ENCODE measurements around the gene HOMER1.
"Not testable (repeated sequence)": the region's sequence is repeated elsewhere in the genome, so short reads cannot be mapped to it uniquely, and the experiment has no call there.

HOMER1 gene

GRCh38 chr5:79416499-79416898 is 97.4 kb downstream of the HOMER1 start:
- no peak for DNase-seq (ENCODE audit: low read depth)

DNA sequence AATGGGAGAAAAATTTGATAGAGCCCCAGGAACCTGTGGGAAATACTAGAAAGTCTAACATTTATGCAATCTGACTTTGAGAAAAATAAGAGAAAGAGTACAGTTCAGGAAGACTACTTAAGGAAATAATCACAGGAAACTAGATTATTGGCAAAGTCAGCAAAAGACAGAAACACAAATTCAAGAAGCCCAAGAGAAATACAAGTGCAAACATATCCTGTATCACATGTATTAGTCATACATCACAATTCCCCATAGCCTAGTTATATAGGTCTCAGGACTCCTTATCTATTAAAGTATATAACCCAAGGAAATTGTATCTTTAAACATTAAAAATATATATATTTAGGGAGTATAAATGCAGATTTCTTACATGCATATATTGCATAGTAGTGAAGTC is 100.8 kb downstream of the HOMER1 start:
- no peak for DNase-seq (ENCODE audit: low read depth)

DNA sequence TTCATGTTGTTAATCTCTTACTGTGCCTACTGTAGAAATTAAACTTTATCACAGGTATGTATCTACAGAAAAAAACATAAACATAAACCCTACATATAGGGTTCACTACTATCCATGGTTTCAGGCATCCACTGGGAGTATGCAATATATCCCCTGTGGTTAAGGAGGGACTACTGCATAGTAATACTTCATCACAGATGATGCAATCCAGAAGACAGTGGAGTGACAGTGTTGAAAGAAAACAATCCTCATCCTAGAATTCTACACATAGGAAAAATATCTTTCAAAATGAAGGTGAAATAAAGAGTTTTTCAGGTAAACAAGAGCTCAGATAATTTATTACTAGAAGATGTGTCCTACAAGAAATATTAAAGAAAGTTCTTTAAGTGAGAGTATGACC is 105.9 kb downstream of the HOMER1 start:
- no peak for DNase-seq (ENCODE audit: low read depth)

DNA sequence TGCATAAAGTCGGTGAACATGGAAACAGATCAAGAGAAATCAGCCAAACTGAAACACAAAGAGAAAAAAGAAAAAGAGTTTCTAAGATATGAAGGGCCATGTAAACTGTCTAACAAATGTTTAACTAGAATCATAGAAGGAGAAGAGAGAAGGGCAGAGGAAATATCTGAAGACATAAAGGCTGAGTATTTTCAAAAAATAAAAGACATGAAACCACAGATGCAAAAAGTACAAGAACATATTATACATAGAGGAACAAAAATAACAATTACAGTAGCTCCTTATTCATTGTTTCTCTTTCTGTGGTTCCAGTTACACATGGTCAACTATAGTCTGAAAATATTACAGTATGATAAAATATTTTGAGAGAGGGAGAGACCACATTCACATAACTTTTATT is 106.3 kb downstream of the HOMER1 start:
- DNase-seq (ENCODE audit: low read depth), result no peak

GRCh38 chr5:79401216-79401615 is 112.7 kb downstream of the HOMER1 start:
- no peak for DNase-seq (ENCODE audit: low read depth)

DNA sequence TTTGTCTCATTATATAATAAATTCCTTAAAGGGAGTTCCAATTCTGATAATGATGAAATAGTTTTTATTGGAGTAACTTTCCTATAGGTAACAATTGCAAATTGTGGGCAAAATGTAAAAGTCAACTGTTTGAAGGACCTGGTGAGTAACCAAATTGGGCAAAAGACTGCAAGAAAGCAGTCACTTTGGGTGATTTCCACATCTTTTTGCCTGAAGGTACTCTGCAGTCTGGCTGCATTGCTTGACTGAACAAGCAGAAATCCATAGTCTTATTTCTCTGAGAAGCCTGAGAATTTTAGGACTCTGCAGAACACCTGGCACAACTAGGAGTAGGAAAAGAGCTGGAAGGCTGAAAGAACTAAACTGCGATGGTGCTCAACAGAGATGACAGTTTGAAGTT is 114.9 kb downstream of the HOMER1 start:
- DNase-seq (ENCODE audit: low read depth), result no peak

GRCh38 chr5:79397080-79397479 is 116.9 kb downstream of the HOMER1 start:
- DNase-seq (ENCODE audit: low read depth), result no peak

DNA sequence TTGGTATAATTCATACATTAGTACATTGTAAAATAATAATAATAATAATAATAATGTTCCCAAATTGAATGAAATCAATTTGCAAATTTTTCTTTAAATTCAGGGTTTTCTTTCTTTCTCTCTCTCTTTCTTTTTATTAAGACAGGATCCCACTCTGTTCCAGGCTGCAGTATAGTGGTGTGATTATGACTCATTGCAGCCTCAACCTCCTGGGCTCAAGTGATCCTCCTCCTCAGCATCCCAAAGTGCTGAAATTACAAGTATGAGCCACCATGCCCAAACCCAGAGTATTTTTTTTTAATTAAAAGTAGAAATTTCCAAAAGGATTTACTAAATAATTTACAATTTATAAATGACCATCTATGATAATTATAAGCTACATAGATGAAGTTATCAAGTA is 117.7 kb downstream of the HOMER1 start:
- DNase-seq (ENCODE audit: low read depth), result no peak

- DNase-seq (ENCODE audit: low read depth), result no peak
These were observed 118.6 kb downstream of the HOMER1 start for GRCh38 chr5:79395296-79395695.

DNA sequence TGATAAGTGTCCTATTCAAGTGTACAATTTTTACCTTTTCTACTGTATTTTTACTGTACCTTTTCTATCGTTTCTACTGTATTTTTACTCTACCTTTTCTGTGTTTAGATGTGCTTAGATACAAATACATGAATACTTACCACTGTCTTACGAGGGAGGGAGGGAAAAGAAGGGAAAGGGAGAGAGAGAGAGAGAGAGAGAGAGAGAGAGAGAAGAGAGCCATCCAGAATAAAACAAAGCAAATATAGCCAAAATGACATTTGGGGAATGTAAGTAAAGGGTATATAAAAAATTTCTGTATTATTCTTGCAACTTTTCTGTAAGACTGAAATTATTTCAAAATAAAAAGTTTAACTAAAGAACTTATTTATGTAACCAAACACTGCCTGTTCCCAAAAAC is 121.2 kb downstream of the HOMER1 start:
- DNase-seq (ENCODE audit: low read depth), result no peak

- DNase-seq (ENCODE audit: low read depth), result no peak
These were observed 127.3 kb downstream of the HOMER1 start for GRCh38 chr5:79386679-79387078.

DNA sequence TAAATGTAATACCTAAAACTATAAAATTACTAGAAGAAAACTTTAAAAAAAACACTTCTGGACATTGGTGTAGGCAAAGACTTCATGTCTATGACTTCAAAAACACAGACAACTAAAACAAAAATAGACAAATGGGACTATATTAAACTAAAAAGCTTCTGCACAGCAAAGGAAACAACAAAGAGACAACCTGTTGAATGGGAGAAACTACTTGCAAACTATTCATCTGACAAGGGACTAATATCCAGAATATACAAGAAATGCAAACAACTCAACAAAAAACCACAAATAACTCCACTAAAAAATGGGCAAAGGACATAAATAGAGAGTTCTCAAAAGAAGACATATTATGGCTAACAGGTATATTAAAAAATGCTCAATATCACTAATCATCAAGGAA is 128.8 kb downstream of the HOMER1 start:
- not testable (repeated sequence) for DNase-seq (ENCODE audit: low read depth)

DNA sequence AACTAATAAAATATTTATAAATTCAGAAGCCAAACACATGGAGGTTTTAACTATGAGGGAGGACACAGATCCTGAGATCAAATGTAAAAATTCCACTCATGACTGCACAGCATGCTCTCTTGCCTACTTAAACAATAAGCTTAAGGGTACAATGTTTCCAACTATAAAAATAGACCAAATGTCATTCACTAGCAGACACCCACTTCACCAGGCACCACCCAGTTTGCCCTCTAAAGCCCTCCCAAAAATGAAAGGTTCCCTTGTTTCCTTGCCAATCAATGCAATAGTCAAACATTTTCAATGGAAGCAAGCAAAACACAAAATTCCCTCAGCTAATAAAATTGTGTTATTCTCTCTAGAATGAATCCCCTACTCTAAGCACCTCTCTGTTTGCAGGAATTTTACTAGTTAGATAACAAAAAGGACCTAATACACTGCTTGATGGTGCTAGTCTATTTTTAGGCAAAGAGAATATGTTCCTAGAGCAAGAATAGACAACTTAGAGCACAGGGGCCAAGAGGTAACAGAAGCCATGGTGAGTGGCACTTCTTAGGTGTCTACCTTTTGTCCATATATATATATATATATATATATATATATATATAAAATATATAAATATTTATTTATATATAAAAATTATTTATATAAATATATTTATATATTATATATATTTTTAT is 135.3 kb downstream of the HOMER1 start:
- no peak for DNase-seq (ENCODE audit: low read depth)

- DNase-seq (ENCODE audit: low read depth), result no peak
These were observed 156.5 kb downstream of the HOMER1 start for GRCh38 chr5:79357398-79357797.

GRCh38 chr5:79349881-79350280 is 164.1 kb downstream of the HOMER1 start:
- no peak for DNase-seq (ENCODE audit: low read depth)

- DNase-seq (ENCODE audit: low read depth), result no peak
These were observed 164.9 kb downstream of the HOMER1 start for GRCh38 chr5:79349047-79349446.

DNA sequence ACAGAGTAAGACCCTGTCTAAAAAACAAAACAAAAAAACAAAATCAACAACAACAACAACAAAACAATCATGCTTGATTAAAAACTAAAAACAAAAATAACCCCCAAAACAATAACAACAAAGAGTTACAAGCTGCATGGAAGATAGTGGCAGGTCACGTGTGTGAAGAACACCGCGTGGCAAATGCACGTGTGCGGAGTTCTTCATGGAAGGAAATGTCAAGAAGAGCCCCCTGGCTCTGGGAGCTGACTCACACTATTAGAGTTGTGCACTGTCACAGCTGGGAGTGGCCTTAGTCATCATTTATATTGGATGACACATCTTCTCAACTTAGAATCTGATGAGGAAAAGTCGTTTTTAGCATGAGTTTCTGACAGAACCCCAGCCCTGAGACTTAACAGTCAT is 167.5 kb downstream of the HOMER1 start:
- DNase-seq (ENCODE audit: low read depth), result no peak

- DNase-seq (ENCODE audit: low read depth), result no peak
These were observed 179.9 kb downstream of the HOMER1 start for GRCh38 chr5:79333852-79334557.

DNA sequence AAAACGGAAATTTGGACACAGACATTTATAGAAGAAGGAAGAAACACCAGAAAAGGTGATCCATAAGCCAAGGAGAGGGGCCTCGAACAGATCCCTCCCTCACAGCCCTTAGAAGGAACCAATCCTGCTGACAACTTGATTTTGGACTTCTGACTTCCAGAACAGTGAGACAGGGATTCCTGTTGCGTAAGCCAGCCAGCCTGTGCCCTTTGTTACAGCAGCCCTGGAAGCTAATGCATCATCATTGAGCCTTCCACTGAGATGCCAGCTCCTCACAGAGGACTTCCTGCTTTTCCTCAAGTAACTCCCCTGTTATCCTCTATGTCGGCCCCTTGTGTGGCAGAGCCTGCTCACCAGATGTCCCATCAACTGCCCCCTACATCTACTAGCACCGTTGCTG is 183.9 kb downstream of the HOMER1 start:
- no peak for DNase-seq (ENCODE audit: low read depth)

GRCh38 chr5:79329453-79329852 is 184.5 kb downstream of the HOMER1 start:
- no peak for DNase-seq (ENCODE audit: low read depth)

Data from stimulated activated CD8-positive, alpha-beta memory T cell treated with anti-CD3 and anti-CD28 coated beads, Interleukin-15, amount 100 ng/mL, for 24 hours (primary cell).